ENCODE results near the gene ADD2. TPM values are rescaled to one million over a fixed set of nuclear protein-coding genes. Genes with fewer than 3 reads are reported as not detected.

ADD2 gene
- total RNA-seq, 4 donors from 2014 or later, result 3.2 to 4.8 (median 4.3) TPM

- TF ChIP-seq CTCF (IDR thresholded peaks at IDR 0.05), result no peak
- DNase-seq (ENCODE audit: low spot score), result no peak
- no peak for ATAC-seq (ENCODE audit: low FRiP score)
These were observed 155.4 kb downstream of the ADD2 start for GRCh38 chr2:70612574-70612973.

- TF ChIP-seq CTCF (IDR thresholded peaks at IDR 0.05), result no peak
- DNase-seq (ENCODE audit: low spot score), result no peak
- ATAC-seq (ENCODE audit: low FRiP score), result no peak
These were observed 159.6 kb downstream of the ADD2 start for GRCh38 chr2:70608373-70608772.

- ATAC-seq (ENCODE audit: low FRiP score) (no peak), DNase-seq (ENCODE audit: low spot score) (no peak)
- no peak for TF ChIP-seq CTCF (IDR thresholded peaks at IDR 0.05)
These were observed 160.9 kb downstream of the ADD2 start for GRCh38 chr2:70607121-70607561.

Small RNAs within 50 kb of the gene (small RNA-seq; reads per million reads assigned to genes)
- gene HMGN2P21, result not detected

Other genes starting within 250 kb of the ADD2 start
- gene TGFA, start 214.4 kb downstream of the ADD2 start, total RNA-seq, result 1 to 10 TPM; 1.2 to 4.3 (median 1.9) TPM
- not detected for gene FIGLA, start 22.4 kb upstream of the ADD2 start, total RNA-seq
- 1 to 10 TPM in 1 of 4 donors, under 1 TPM in 1, not detected in 2; 0.56 to 2.7 TPM for gene CLEC4F, start 52.4 kb upstream of the ADD2 start, total RNA-seq
- under 1 TPM in 2 of 4 donors, not detected in 2; 0.28 to 0.47 TPM for gene CD207, start 67.6 kb upstream of the ADD2 start, total RNA-seq
- 1 to 10 TPM in 3 of 4 donors, under 1 TPM in 1; 0.48 to 6.6 (median 1.8) TPM for gene VAX2, start 132.4 kb upstream of the ADD2 start, total RNA-seq
- gene ATP6V1B1, start 167.7 kb upstream of the ADD2 start, total RNA-seq, result 1 to 10 TPM in 2 of 4 donors, not detected in 2; 3.6 to 7.1 TPM
- 10 to 100 TPM in 2 of 4 donors, 1 to 10 TPM in 2; 6.2 to 16.8 (median 10.0) TPM for gene ANKRD53, start 210.4 kb upstream of the ADD2 start, total RNA-seq
- gene TEX261, start 226.7 kb upstream of the ADD2 start, total RNA-seq, result 10 to 100 TPM; 33.6 to 63.0 (median 41.1) TPM

Measured in omental fat pad (tissue), 4 donors.